HL-60 (cell line): ENCODE results near the gene WNT5B.

Experiments
- DNase-seq, 2 experiments: peaks; one replicate each; pipeline ENCODE4 v3.0.0-alpha.2; 2010 to 2020; ENCODE audit warnings: low read depth in 1 of 2, low spot score in 1 of 2
- H3K27ac ChIP-seq: fragments of 250-450 bp; sonication (Bioruptor Pico); replicated peaks from 2 replicates; pipeline ENCODE4 v1.5.1; 2020; ENCODE audit warnings: mild to moderate bottlenecking, moderate library complexity
- H3K27me3 ChIP-seq: fragments of 250-450 bp; sonication (Bioruptor Pico); 2 replicates; pipeline ENCODE4 v1.5.1; 2021; ENCODE audit warnings: mild to moderate bottlenecking, moderate library complexity; ENCODE audit not compliant: insufficient read depth, poor library complexity, severe bottlenecking
- H3K4me3 ChIP-seq: replicated peaks from 2 replicates; pipeline ENCODE4 v1.5.1; 2011; ENCODE audit warnings: mild to moderate bottlenecking, control low read depth, low read length; ENCODE audit not compliant: insufficient read depth
- GABPA ChIP-seq: IDR thresholded peaks from 2 replicates; pipeline ENCODE4 v1.6.1; 2012; ENCODE audit warnings: low read depth
- POLR2AphosphoS5 ChIP-seq: IDR thresholded peaks from 2 replicates; pipeline ENCODE4 v1.6.1; 2012; ENCODE audit warnings: low read depth
- SPI1 ChIP-seq: IDR thresholded peaks from 2 replicates; pipeline ENCODE4 v1.6.1; 2012; ENCODE audit warnings: low read depth, mild to moderate bottlenecking, borderline replicate concordance
- TF ChIP-seq, protein P1 (sequence below): IDR thresholded peaks from one replicate; pipeline ENCODE4 v1.5.1; 2011; ENCODE audit warnings: low read length, control low read depth, inconsistent platforms; ENCODE audit not compliant: insufficient read depth
- TF ChIP-seq, protein P2 (sequence below): IDR thresholded peaks from 2 replicates; pipeline ENCODE4 v1.6.1; 2012; ENCODE audit warnings: low read depth; ENCODE audit not compliant: insufficient replicate concordance

Gene WNT5B

DNA sequence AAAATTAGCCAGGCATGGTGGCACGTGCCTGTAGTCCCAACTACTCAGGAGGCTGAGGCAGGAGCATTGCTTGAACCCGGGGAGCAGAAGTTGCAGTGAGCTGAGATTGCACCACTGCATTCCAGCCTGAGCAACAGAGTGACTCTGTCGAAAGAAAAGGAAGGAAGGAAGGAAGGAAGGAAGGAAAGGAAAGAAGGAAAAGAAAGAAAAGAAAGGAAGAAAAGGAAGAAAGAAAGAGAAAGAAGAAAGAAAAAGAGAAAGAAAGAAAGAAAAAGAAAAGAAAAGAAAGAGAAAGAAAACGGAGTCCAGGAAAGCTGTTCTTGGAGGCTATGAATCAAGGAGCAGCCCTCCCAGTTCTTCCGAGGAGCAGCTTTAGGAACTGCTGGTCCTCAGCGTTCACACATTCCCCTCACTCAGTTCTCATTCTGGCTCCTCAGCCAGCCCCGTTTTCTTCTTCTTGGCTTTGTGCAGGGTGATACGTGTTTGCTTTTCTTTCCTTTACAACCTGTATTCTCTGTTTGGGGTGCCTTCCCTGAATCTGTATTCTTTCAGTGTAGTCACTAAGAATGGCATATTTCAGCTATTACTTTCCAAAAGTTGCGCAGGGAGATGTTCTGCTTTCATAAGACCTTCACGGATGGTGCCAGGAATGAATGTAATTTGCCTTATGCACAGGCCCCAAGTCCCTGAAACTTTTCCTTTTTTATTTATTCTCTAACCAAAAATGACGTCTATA is 46.9 kb upstream of the WNT5B start:
- H3K27me3 ChIP-seq, result no peaks in the 10 kb centered on the region
- no peak overlapping the region for H3K4me3 ChIP-seq
- TF ChIP-seq, protein P1, sequence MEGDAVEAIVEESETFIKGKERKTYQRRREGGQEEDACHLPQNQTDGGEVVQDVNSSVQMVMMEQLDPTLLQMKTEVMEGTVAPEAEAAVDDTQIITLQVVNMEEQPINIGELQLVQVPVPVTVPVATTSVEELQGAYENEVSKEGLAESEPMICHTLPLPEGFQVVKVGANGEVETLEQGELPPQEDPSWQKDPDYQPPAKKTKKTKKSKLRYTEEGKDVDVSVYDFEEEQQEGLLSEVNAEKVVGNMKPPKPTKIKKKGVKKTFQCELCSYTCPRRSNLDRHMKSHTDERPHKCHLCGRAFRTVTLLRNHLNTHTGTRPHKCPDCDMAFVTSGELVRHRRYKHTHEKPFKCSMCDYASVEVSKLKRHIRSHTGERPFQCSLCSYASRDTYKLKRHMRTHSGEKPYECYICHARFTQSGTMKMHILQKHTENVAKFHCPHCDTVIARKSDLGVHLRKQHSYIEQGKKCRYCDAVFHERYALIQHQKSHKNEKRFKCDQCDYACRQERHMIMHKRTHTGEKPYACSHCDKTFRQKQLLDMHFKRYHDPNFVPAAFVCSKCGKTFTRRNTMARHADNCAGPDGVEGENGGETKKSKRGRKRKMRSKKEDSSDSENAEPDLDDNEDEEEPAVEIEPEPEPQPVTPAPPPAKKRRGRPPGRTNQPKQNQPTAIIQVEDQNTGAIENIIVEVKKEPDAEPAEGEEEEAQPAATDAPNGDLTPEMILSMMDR, result no peak
- TF ChIP-seq, protein P2, sequence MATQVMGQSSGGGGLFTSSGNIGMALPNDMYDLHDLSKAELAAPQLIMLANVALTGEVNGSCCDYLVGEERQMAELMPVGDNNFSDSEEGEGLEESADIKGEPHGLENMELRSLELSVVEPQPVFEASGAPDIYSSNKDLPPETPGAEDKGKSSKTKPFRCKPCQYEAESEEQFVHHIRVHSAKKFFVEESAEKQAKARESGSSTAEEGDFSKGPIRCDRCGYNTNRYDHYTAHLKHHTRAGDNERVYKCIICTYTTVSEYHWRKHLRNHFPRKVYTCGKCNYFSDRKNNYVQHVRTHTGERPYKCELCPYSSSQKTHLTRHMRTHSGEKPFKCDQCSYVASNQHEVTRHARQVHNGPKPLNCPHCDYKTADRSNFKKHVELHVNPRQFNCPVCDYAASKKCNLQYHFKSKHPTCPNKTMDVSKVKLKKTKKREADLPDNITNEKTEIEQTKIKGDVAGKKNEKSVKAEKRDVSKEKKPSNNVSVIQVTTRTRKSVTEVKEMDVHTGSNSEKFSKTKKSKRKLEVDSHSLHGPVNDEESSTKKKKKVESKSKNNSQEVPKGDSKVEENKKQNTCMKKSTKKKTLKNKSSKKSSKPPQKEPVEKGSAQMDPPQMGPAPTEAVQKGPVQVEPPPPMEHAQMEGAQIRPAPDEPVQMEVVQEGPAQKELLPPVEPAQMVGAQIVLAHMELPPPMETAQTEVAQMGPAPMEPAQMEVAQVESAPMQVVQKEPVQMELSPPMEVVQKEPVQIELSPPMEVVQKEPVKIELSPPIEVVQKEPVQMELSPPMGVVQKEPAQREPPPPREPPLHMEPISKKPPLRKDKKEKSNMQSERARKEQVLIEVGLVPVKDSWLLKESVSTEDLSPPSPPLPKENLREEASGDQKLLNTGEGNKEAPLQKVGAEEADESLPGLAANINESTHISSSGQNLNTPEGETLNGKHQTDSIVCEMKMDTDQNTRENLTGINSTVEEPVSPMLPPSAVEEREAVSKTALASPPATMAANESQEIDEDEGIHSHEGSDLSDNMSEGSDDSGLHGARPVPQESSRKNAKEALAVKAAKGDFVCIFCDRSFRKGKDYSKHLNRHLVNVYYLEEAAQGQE, result no peak
- TF ChIP-seq SPI1 (no peak), GABPA (no peak), POLR2AphosphoS5 (no peak)
- DNase-seq, result no peak
- no peak overlapping the region for H3K27ac ChIP-seq

DNA sequence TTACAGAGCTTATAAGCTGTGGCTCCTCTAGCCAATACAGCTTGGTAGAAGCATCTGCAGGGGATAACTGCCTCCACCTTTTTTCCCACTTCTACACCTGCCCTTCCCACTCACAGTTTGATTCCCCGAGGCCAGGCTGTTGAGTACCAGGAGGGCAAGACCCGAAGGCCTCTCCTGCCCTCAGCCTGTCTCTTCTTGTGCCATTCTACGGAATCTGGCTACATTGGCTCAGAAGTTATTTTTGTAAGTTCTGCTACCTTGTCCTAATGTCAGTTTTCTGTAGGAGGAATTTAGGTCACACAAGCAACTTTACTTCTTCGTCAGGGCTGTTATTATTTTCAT is 46.4 kb upstream of the WNT5B start:
- no peak overlapping the region for H3K27ac ChIP-seq
- H3K27me3 ChIP-seq, result no peaks in the 10 kb centered on the region
- no peak for TF ChIP-seq GABPA
- TF ChIP-seq, protein P2, result no peak
- no peak for TF ChIP-seq SPI1
- no peak for TF ChIP-seq POLR2AphosphoS5
- TF ChIP-seq, protein P1, result no peak
- H3K4me3 ChIP-seq, result no peak overlapping the region
- no peak for DNase-seq

DNA sequence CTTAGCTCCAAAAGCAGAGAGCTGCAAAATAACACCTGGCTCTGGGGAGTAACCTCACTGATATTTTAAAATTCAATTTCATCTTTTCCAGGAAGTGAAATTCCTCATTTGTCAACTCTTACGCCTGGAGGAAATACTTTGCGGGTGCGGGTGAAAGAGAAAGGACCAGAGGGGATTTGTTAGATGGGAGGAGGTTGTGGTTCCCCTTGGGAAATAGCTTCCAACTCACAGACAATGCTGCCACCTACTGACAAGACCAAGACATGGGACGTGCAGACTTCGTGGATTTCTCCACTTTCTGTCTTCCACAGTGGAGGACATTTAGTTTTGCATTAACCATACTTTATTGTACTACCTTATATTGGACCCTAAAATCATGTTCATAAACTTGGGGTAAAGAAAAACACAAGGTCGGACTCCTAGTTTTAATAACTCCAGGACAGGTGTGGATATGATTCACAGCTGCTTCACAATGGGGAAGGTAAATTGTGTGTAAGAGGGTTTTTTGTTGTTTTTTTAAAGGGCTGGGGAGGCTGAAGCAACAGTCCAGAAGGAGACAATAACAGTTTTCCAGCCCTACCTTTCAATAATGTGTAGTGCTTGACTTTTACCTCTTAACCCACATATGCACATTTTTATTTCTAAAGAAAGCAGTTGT is 45.5 kb upstream of the WNT5B start:
- TF ChIP-seq, protein P1, result peak; percentile 87
- TF ChIP-seq, protein P2, result no peak
- TF ChIP-seq POLR2AphosphoS5, result no peak
- no peak overlapping the region for H3K27ac ChIP-seq
- no peaks in the 10 kb centered on the region for H3K27me3 ChIP-seq
- DNase-seq, result peak; percentile 66 to 79
- no peak overlapping the region for H3K4me3 ChIP-seq
